Naive B cell (primary cell): ENCODE measurements around the gene GRM4. TPM values are rescaled to one million over a fixed set of nuclear protein-coding genes. Genes with fewer than 3 reads are reported as not detected.
A peak's percentile ranks its signal among the peaks of the same experiment; 100 is the strongest.
"Not testable (repeated sequence)": the region's sequence is repeated elsewhere in the genome, so short reads cannot be mapped to it uniquely, and the experiment has no call there.

ENCODE experiments used
- ATAC-seq, 2 donors: fragments of 150-1000 bp; cut with Tn5 transposase; 2 replicates each; pipeline ENCODE4 v1.10.0; 2021; ENCODE audit warnings: low read depth in 2 of 2, mild to moderate bottlenecking in 2 of 2, moderate library complexity in 2 of 2
- DNase-seq: peaks from one replicate; pipeline ENCODE4 v3.0.0; 2022
- H3K27ac Mint-ChIP-seq, 6 donors: one replicate each; pipeline ENCODE4 v1.8.0; 2020 to 2022; ENCODE audit warnings: mild to moderate bottlenecking in 6 of 6, mixed read lengths in 6 of 6, moderate library complexity in 5 of 6, inconsistent platforms in 2 of 6
- H3K27me3 Mint-ChIP-seq, 3 donors: one replicate each; pipeline ENCODE4 v1.8.0; 2021 to 2022; ENCODE audit warnings: mixed read lengths in 3 of 3, mild to moderate bottlenecking in 1 of 3
- H3K36me3 Mint-ChIP-seq, 2 donors: one replicate each; pipeline ENCODE4 v1.8.0; 2020 to 2022; ENCODE audit warnings: mixed read lengths in 2 of 2, inconsistent platforms in 1 of 2, mild to moderate bottlenecking in 1 of 2
- H3K4me1 Mint-ChIP-seq, 3 donors: one replicate each; pipeline ENCODE4 v1.8.0; 2020 to 2022; ENCODE audit warnings: mixed read lengths in 3 of 3, inconsistent platforms in 1 of 3, mild to moderate bottlenecking in 1 of 3, moderate library complexity in 1 of 3
- H3K4me3 Mint-ChIP-seq, 8 donors: one replicate each; pipeline ENCODE4 v1.8.0; 2020 to 2022; ENCODE audit warnings: mild to moderate bottlenecking in 8 of 8, mixed read lengths in 8 of 8, moderate library complexity in 8 of 8, inconsistent platforms in 2 of 8
- H3K9me3 Mint-ChIP-seq, 7 donors: one replicate each; pipeline ENCODE4 v1.8.0; 2020 to 2022; ENCODE audit warnings: mixed read lengths in 7 of 7, mild to moderate bottlenecking in 5 of 7, inconsistent platforms in 2 of 7, moderate library complexity in 1 of 7
- polyA plus RNA-seq, 6 donors: library from polyadenylated mRNA; unstranded; fragments of 300-500 nt; fragmentation: Illumina TruSeq; gene quantifications; one replicate each; pipeline ENCODE4 v1.2.3, GENCODE V29; 2021; ENCODE audit warnings: low read depth in 6 of 6

The GRM4 gene
- polyA plus RNA-seq, 6 donors from 2014 or later, result not detected

DNA sequence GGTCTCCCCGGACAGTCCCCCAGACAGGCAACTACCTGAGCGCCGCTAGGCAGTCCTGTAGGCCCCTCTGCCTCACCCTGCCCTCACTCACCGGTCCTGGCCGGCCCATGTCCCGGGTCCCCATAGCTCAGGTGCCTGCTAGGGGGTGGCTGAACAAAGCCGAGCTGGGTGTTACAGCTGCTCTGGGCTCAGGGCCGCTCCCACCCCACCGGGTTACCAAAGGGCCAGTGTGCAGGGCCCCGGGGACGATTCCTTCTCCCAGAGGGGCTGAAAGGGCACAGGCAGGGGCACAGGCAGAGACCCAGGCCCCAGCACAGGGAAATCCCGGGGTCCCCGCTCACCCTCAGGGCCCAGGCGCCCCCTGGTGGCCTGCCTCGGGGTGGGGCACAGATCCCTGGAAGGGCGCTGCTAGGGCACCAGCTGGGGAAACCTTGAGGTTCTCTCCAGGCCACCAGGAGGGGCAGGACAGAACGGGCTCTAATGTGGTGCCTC, 118.4 kb downstream of the GRM4 start:
- H3K4me3 Mint-ChIP-seq, result no peak overlapping the region
- H3K9me3 Mint-ChIP-seq, result peaks cover 0 to 9% (median 3%) of the 10 kb centered on the region in 7 donors
- no peaks in the 10 kb centered on the region for H3K36me3 Mint-ChIP-seq
- H3K4me1 Mint-ChIP-seq, result peaks cover 4 to 11% (median 7%) of the 10 kb centered on the region in 3 donors
- ATAC-seq (peak; percentile 65 to 70), DNase-seq (peak; percentile 53)
- H3K27ac Mint-ChIP-seq, result peak overlapping the region in 1 of 6 donors; percentile 17
- peaks cover 0 to 14% (median 11%) of the 10 kb centered on the region in 3 donors for H3K27me3 Mint-ChIP-seq

GRCh38 chr6:34025861-34026260, 120.0 kb downstream of the GRM4 start:
- Mint-ChIP-seq H3K4me3 (no peak overlapping the region), H3K4me1 (no peaks in the 10 kb centered on the region), H3K27ac (peak overlapping the region in 1 of 6 donors; percentile 20), H3K27me3 (peaks cover 0 to 27% (median 18%) of the 10 kb centered on the region in 3 donors), H3K9me3 (peaks cover 0 to 9% (median 3%) of the 10 kb centered on the region in 7 donors), H3K36me3 (no peaks in the 10 kb centered on the region)
- ATAC-seq (no peak), DNase-seq (no peak)

GRCh38 chr6:34025112-34025807, 120.6 kb downstream of the GRM4 start:
- Mint-ChIP-seq H3K27ac (no peak overlapping the region), H3K36me3 (no peaks in the 10 kb centered on the region), H3K9me3 (peaks cover 0 to 9% (median 3%) of the 10 kb centered on the region in 7 donors), H3K4me3 (peak overlapping the region in 1 of 8 donors; percentile 15), H3K4me1 (no peaks in the 10 kb centered on the region), H3K27me3 (peaks cover 0 to 28% (median 18%) of the 10 kb centered on the region in 3 donors)
- DNase-seq (no peak), ATAC-seq (no peak)

DNA sequence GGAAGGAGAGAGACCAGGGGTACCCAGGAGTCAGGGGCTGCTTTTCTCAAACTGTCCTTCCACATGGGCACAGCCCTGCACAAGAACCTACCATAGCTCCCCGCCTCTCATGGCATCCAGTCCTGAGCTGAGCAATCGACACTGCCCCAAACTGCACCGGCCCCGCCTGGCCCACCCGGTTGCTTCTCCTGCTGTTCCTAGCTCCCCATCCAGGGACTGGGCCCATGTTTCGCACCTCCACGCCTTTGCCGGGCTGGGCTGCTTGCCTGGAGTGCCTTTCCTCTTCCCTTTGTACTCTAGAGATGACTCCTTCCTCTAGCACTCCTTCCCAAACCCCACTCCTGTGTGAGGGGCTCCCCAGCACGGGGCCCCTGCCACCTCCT, 123.0 kb downstream of the GRM4 start:
- no peak overlapping the region for H3K4me3 Mint-ChIP-seq
- DNase-seq, result no peak
- no peak overlapping the region for H3K27ac Mint-ChIP-seq

DNA sequence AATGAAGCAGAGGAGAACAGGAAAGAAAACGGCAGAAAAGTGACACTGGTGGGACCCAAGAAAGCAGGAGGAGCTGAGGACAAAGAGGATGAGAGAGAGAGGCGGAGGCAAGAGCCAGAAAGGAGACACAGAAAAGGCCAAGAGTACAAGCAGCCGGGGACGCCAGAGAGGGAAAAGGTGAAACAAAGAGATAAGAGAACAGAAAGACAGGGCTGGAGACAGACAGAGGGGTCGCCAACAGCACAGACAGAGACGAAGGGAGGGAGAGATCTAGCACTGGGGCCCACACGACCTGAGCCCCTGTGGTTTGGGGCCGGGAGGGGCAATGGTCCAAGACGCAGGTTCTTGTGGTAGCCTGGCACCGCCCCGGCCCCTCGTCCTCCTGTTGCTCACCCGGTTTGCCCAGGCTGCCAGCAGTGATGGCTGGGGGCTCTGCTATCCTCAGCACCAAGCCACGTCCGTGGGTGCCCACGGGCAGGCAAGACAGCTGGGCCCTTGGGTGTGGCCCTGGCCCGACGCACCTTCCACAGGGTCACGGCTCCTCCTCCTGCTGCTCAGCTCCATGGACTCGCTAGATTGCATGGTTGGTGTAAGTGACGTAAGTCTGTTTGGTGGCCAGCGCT, 123.5 kb downstream of the GRM4 start:
- Mint-ChIP-seq H3K9me3 (peaks cover 0 to 9% (median 3%) of the 10 kb centered on the region in 7 donors), H3K27ac (no peak overlapping the region), H3K4me3 (no peak overlapping the region), H3K27me3 (peaks cover 0 to 33% (median 18%) of the 10 kb centered on the region in 3 donors), H3K36me3 (no peaks in the 10 kb centered on the region), H3K4me1 (no peaks in the 10 kb centered on the region)
- no peak for ATAC-seq
- DNase-seq, result no peak

More for the DNA sequence above, 123.0 kb downstream of the GRM4 start:
- H3K4me1 Mint-ChIP-seq, result no peaks in the 10 kb centered on the region
- ATAC-seq, result no peak
- H3K9me3 Mint-ChIP-seq, result peaks cover 0 to 9% (median 3%) of the 10 kb centered on the region in 7 donors
- no peaks in the 10 kb centered on the region for H3K36me3 Mint-ChIP-seq
- H3K27me3 Mint-ChIP-seq, result peaks cover 0 to 33% (median 18%) of the 10 kb centered on the region in 3 donors

DNA sequence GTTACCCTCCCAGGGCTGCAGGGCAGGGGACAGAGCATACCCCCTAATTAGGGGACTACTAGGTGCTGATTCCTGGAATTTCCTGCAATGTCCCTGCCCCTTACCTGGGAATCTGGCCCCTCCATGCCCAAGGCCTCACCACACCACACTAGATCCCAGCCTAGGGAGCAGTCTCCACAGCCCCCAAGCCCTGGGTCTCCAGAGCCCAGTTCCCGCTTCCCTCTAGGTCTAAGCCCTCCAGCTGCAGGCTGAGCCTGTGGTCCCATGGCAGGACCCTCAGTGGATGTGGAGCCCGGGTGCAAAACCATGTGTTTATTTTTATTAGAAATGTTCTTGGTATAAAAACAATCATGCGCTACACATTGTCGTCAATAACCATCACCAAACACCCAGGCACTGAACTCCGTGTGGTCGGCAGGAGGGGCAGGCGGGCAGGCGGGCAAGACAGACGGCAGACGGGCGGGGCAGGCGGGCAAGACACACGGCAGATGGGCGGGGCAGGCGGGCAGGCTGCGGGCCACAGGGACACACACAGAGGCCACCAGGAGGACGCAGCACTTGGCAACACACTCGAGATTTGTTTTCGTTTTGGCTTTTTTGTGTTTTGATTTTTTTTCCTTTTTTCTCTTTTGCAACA, 124.2 kb downstream of the GRM4 start:
- H3K27ac Mint-ChIP-seq, result peak overlapping the region in 1 of 6 donors; percentile 48
- H3K27me3 Mint-ChIP-seq, result peaks cover 0 to 27% (median 18%) of the 10 kb centered on the region in 3 donors
- no peak for ATAC-seq

DNA sequence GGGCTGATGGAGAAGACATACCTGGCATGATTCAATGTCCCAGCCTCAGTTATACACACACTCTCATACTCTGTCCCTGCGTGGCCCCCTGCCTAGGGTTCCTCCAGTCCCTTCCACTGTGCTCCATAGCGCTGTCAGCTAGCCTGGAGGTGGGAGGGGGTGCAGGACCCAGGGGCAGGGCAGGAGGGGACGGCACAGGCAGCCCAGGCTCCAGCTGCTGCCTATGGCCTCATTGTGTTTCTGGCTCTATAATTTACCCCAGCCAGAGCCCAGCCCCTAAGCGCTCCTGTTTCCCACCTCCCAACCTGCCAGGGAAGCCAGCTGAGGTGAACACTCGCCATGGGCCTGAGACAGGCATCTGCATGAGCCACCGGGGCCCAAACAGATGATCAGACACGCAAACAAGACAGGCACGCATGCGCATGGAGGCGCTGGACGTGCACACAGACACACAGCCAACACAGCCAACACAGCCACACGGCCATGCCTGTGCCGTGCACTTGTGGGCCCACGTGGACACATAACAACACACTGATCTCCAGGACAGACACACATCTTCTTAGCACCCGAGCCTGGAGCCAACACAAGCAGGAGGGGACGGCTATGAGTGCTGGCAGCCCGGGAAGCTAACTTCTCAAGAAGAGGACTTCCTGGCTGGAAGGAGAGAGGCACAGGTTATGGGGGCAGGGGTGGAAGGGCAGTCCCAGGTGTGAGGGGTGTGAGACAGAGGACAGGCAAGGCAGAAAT, 124.9 kb downstream of the GRM4 start:
- peaks cover 0 to 26% (median 18%) of the 10 kb centered on the region in 3 donors for H3K27me3 Mint-ChIP-seq
- ATAC-seq (no peak), DNase-seq (no peak)
- peak overlapping the region in 1 of 8 donors; percentile 4 for H3K4me3 Mint-ChIP-seq
- no peaks in the 10 kb centered on the region for H3K36me3 Mint-ChIP-seq
- H3K4me1 Mint-ChIP-seq, result no peaks in the 10 kb centered on the region
- peak overlapping the region in 1 of 6 donors; percentile 48 for H3K27ac Mint-ChIP-seq
- peaks cover 0 to 13% (median 3%) of the 10 kb centered on the region in 7 donors for H3K9me3 Mint-ChIP-seq

More for the DNA sequence above, 124.2 kb downstream of the GRM4 start:
- no peaks in the 10 kb centered on the region for H3K4me1 Mint-ChIP-seq
- H3K4me3 Mint-ChIP-seq, result no peak overlapping the region
- peaks cover 0 to 9% (median 3%) of the 10 kb centered on the region in 7 donors for H3K9me3 Mint-ChIP-seq
- DNase-seq, result no peak
- H3K36me3 Mint-ChIP-seq, result no peaks in the 10 kb centered on the region

DNA sequence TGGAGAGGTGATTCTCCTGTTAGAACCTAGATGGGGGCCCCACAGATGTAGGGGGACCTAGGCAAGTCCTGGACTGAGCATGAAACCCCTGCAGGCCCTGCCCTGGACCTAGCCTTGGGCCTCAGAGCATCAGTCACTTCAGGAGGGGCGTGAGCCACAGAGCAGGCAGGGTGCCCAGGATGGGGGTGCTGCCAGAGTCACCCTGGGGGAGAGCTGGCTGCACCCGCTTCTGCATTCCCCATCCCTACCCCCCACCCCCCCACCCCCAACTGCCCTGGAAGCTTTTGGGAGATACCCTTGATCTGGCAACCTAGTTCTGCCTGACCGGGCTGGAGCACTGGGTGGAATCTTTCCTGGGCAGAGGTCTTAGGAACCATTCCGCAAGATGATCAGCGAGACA, 125.6 kb downstream of the GRM4 start:
- Mint-ChIP-seq H3K4me1 (no peaks in the 10 kb centered on the region), H3K36me3 (no peaks in the 10 kb centered on the region), H3K4me3 (no peak overlapping the region), H3K9me3 (peaks cover 0 to 13% (median 5%) of the 10 kb centered on the region in 7 donors), H3K27me3 (peaks cover 0 to 26% (median 18%) of the 10 kb centered on the region in 3 donors), H3K27ac (no peak overlapping the region)
- DNase-seq (no peak), ATAC-seq (no peak)

GRCh38 chr6:34018961-34019606, 126.8 kb downstream of the GRM4 start:
- Mint-ChIP-seq H3K27ac (no peak overlapping the region), H3K4me3 (no peak overlapping the region), H3K4me1 (no peaks in the 10 kb centered on the region), H3K36me3 (no peaks in the 10 kb centered on the region), H3K9me3 (peaks cover 0 to 11% (median 5%) of the 10 kb centered on the region in 7 donors), H3K27me3 (peaks cover 0 to 26% (median 18%) of the 10 kb centered on the region in 3 donors)
- no peak for DNase-seq
- ATAC-seq, result no peak

- H3K27ac Mint-ChIP-seq, result no peak overlapping the region
These were observed 127.9 kb downstream of the GRM4 start for GRCh38 chr6:34018026-34018425.

DNA sequence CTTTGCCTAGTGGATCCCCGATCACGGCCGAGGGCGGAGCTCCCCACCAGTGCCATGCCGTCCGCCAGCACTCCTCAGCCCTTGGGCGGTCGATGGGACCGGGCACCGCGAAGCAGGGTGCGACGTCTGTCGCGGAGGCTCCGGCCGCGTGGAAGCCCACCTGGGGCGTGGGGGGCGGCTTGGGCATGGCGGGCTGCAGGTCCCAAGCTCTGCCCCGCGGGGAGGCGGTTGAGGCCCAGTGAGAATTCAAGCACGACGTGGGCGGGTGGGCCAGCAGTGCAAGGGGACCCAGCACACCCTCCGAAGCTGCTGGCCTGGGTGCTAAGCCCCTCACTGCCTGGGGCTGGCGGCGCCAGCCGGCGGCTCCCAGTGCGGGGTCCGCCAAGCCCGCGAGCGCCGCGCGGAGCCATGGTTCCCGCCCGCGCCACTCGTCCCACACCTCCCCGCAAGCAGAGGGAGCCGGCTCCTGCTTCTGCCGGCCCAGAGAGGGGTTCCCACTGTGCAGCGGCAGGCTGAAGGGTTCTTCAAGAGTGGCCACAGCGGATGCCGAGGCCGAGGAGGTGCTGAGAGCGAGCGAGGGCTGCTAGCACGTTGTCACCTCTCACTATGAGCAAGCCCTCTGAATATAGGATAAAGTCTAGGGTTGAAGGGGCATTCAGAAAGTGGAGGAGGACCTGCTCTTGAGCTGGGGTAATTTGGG, 128.6 kb downstream of the GRM4 start:
- Mint-ChIP-seq H3K27me3 (peaks cover 0 to 16% (median 6%) of the 10 kb centered on the region in 3 donors), H3K36me3 (no peaks in the 10 kb centered on the region), H3K9me3 (peaks cover 0 to 5% (median 2%) of the 10 kb centered on the region in 7 donors), H3K27ac (no peak overlapping the region), H3K4me1 (no peaks in the 10 kb centered on the region), H3K4me3 (no peak overlapping the region)
- ATAC-seq (no peak), DNase-seq (no peak)

More at GRCh38 chr6:34018026-34018425, 127.9 kb downstream of the GRM4 start:
- H3K9me3 Mint-ChIP-seq, result peaks cover 0 to 5% (median 2%) of the 10 kb centered on the region in 7 donors
- no peaks in the 10 kb centered on the region for H3K4me1 Mint-ChIP-seq
- H3K36me3 Mint-ChIP-seq, result no peaks in the 10 kb centered on the region
- ATAC-seq (no peak), DNase-seq (no peak)
- H3K27me3 Mint-ChIP-seq, result peaks cover 0 to 23% (median 13%) of the 10 kb centered on the region in 3 donors
- peak overlapping the region in 1 of 8 donors; percentile 67 for H3K4me3 Mint-ChIP-seq

DNA sequence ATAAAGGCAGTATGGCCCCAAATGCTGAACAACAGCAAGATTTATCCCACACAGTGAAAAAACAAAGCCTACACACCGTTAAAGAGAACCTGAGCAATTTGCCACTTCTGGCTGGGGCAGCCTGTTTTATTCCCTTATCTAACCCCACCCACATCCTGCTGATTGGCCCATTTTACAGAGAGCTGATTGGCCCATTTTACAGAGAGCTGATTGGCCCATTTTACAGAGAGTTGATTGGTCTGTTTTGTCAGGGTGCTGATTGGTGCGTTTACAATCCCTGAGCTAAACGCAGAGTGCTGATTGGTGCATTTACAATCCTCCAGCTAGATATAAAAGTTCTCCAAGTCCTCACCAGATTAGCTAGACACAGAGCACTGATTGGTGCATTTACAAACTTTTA, 129.3 kb downstream of the GRM4 start:
- H3K4me1 Mint-ChIP-seq, H3K4me3 Mint-ChIP-seq, DNase-seq, H3K27ac Mint-ChIP-seq, ATAC-seq, H3K36me3 Mint-ChIP-seq, H3K9me3 Mint-ChIP-seq: not testable (repeated sequence)
- H3K27me3 Mint-ChIP-seq, result peaks cover 0 to 12% (median 0%) of the 10 kb centered on the region in 3 donors
